Heart left ventricle (tissue), 13 donors: Measurements from ENCODE around the gene E2F6.

Experiments used
- POLR2A ChIP-seq, 2 donors: fragments of 450-650 bp; IDR thresholded peaks; one replicate each; pipeline ENCODE4 v1.6.1; 2017; ENCODE audit warnings: antibody characterized with exemption in 2 of 2, mild to moderate bottlenecking in 2 of 2, moderate library complexity in 2 of 2
- TF ChIP-seq, protein P1 (sequence below), 12 donors: fragments of 200-600 bp; sonication (generic) in 4 of 12; IDR thresholded peaks; one replicate each; pipeline versions ENCODE4 v1.5.0 to v1.8.0; 2018 to 2022; ENCODE audit warnings: antibody characterized with exemption in 12 of 12, mild to moderate bottlenecking in 5 of 12
- donor health status: ischemic (EF 13 %, LVEDD 7.1; RV severe dilation, severe dysfunction).
- donor health status: DM: no; HTN: yes; CAD: no.
- donor health status: DM: no; HTN: no; CAD: no.
- donor health status: ischemic (EF 25% LVEDD 6.9; RV normal size, moderate dysfunction).
- donor health status: ischemic (EF 25% LVEDD 5.7; RV mildly dilated, moderate dysfunction).
- donor health status: ischemic (EF 35%, LVEDD 5.7; RV mildly dilated, moderate dysfunction).
- donor health status: nonischemic (EF 11% LVEDD 7.7; RV severe dilation, severe dysfunction).
- donor health status: DM: yes; HTN: yes; CAD: no.
- donor health status: PGD.
- donor health status: ischemic (EF 29% LVEDD 5.4; RV normal size, mild dysfunction).
- donor health status: nonischemic (EF 23%, LVEDD 6.1; RV moderate dilation, normal function).

DNA sequence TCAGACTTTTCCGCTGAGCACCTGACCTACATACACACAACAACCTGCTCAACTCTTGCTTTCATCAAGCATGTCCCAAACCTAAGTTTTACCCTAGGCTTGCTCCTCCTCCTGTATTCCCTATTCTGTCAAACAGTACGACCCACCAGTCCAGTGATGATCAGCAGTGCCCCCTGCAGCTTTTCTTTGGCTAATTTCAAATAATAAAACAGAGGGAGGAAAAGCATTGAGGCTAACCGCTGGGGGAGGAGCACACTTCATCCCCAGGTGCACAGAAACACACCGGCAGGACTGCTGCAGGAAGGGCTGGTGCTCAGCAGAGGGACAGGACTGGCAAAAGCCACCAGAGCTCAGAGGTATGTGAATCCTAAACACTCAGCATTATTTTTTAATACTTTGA is 21.2 kb downstream of the E2F6 start:
- TF ChIP-seq, protein P1, sequence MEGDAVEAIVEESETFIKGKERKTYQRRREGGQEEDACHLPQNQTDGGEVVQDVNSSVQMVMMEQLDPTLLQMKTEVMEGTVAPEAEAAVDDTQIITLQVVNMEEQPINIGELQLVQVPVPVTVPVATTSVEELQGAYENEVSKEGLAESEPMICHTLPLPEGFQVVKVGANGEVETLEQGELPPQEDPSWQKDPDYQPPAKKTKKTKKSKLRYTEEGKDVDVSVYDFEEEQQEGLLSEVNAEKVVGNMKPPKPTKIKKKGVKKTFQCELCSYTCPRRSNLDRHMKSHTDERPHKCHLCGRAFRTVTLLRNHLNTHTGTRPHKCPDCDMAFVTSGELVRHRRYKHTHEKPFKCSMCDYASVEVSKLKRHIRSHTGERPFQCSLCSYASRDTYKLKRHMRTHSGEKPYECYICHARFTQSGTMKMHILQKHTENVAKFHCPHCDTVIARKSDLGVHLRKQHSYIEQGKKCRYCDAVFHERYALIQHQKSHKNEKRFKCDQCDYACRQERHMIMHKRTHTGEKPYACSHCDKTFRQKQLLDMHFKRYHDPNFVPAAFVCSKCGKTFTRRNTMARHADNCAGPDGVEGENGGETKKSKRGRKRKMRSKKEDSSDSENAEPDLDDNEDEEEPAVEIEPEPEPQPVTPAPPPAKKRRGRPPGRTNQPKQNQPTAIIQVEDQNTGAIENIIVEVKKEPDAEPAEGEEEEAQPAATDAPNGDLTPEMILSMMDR (IDR thresholded peaks at IDR 0.05): no peak
- TF ChIP-seq POLR2A (IDR thresholded peaks at IDR 0.05): no peak
